Keratinocyte (primary cell): Measurements from ENCODE around the gene C6orf15.

Experiments
- EZH2 ChIP-seq: IDR thresholded peaks from one replicate; pipeline ENCODE4 v1.6.1; 2012; ENCODE audit warnings: inconsistent platforms, mild to moderate bottlenecking, low read length, moderate library complexity
- TF ChIP-seq, protein P1 (sequence below), 3 experiments: IDR thresholded peaks in 1 of 3; conservative IDR thresholded peaks in 1 of 3; optimal IDR thresholded peaks in 1 of 3; 2 replicates in 2 of 3; 3 replicates in 1 of 3; pipeline versions ENCODE3 to v1.5.1; 2011; ENCODE audit warnings: low read length in 3 of 3, mild to moderate bottlenecking in 3 of 3, moderate library complexity in 2 of 3, control low read depth in 1 of 3, inconsistent platforms in 1 of 3; ENCODE audit not compliant: insufficient read depth in 2 of 3; ENCODE audit errors: extremely low read depth in 1 of 3

DNA sequence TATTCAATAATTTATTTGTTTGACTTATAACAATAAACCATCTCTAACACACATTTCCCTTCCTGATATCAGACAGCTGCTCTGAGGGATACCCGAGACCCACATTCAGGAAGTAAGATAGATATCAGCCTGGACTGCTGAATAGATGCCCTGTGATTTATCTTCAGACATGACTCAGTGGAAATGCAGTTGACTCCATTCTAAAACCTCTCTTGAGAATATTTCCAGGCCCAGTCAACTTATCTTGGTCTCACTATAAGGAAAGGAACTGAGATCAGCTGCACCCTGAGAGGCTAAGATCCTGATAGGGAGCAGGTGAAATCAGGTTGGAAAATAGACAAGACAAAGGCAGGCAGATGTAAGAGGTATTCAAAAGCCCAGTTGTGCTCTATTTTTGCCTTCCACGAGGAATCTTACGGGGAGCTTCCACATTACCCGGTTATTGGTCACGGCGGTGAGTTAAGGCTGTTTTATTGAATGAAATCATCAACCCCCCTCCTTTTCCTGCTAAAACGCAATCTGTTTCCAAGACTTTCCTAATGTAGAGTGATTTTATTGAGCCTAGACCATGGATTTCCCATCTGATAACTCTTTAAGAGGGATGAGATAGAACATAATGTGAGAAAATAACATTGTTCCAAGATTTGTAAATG lies 25.5 kb downstream of the C6orf15 start:
- TF ChIP-seq, protein P1, sequence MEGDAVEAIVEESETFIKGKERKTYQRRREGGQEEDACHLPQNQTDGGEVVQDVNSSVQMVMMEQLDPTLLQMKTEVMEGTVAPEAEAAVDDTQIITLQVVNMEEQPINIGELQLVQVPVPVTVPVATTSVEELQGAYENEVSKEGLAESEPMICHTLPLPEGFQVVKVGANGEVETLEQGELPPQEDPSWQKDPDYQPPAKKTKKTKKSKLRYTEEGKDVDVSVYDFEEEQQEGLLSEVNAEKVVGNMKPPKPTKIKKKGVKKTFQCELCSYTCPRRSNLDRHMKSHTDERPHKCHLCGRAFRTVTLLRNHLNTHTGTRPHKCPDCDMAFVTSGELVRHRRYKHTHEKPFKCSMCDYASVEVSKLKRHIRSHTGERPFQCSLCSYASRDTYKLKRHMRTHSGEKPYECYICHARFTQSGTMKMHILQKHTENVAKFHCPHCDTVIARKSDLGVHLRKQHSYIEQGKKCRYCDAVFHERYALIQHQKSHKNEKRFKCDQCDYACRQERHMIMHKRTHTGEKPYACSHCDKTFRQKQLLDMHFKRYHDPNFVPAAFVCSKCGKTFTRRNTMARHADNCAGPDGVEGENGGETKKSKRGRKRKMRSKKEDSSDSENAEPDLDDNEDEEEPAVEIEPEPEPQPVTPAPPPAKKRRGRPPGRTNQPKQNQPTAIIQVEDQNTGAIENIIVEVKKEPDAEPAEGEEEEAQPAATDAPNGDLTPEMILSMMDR (optimal IDR thresholded peaks at IDR 0.05 in 1 of 3, IDR thresholded peaks at IDR 0.05 in 1 of 3, conservative IDR thresholded peaks at IDR 0.05 in 1 of 3; ENCODE audit: extremely low read depth in 1 of 3, insufficient read depth in 2 of 3, low read length in 3 of 3): no peak
- no peak for TF ChIP-seq EZH2
